ENCODE measurements around the gene KRTAP5-9.
"Not testable (repeated sequence)": the region's sequence is repeated elsewhere in the genome, so short reads cannot be mapped to it uniquely, and the experiment has no call there.

The KRTAP5-9 gene

GRCh38 chr11:71534711-71535608 is 13.3 kb upstream of the KRTAP5-9 start:
- H3K4me1 ChIP-seq (ENCODE audit: control insufficient read depth, insufficient read depth, low read length); H3K9me3 ChIP-seq (ENCODE audit: control insufficient read depth, insufficient read depth, low read length); H3K4me3 ChIP-seq (ENCODE audit: low read length); H3K27me3 ChIP-seq (ENCODE audit: control insufficient read depth, insufficient read depth, low read length); H3K36me3 ChIP-seq (ENCODE audit: control insufficient read depth, insufficient read depth, low read length); H3K27ac ChIP-seq (ENCODE audit: low read length); DNase-seq (ENCODE audit: low read depth, low spot score): not testable (repeated sequence)
- WGBS (ENCODE audit: insufficient coverage, insufficient read length): no CpG with 5 or more reads among the region's 17 CpGs

- H3K27me3 ChIP-seq (ENCODE audit: control insufficient read depth, insufficient read depth, low read length): no peaks in the 10 kb centered on the region
- H3K4me3 ChIP-seq (ENCODE audit: low read length): no peak overlapping the region
- no peaks in the 10 kb centered on the region for H3K9me3 ChIP-seq (ENCODE audit: control insufficient read depth, insufficient read depth, low read length)
- no peak overlapping the region for H3K27ac ChIP-seq (ENCODE audit: low read length)
- DNase-seq (ENCODE audit: low read depth, low spot score): no peak
- H3K4me1 ChIP-seq (ENCODE audit: control insufficient read depth, insufficient read depth, low read length): no peaks in the 10 kb centered on the region
- no peaks in the 10 kb centered on the region for H3K36me3 ChIP-seq (ENCODE audit: control insufficient read depth, insufficient read depth, low read length)
- no CpG with 5 or more reads among the region's 9 CpGs for WGBS (ENCODE audit: insufficient coverage, insufficient read length)
Measured at GRCh38 chr11:71535825-71536224, 12.4 kb upstream of the KRTAP5-9 start.

GRCh38 chr11:71537537-71537936 is 10.7 kb upstream of the KRTAP5-9 start:
- Histone ChIP-seq H3K27ac (ENCODE audit: low read length) (no peak overlapping the region), H3K27me3 (ENCODE audit: control insufficient read depth, insufficient read depth, low read length) (no peaks in the 10 kb centered on the region), H3K4me3 (ENCODE audit: low read length) (no peak overlapping the region), H3K4me1 (ENCODE audit: control insufficient read depth, insufficient read depth, low read length) (no peaks in the 10 kb centered on the region), H3K36me3 (ENCODE audit: control insufficient read depth, insufficient read depth, low read length) (no peaks in the 10 kb centered on the region), H3K9me3 (ENCODE audit: control insufficient read depth, insufficient read depth, low read length) (no peaks in the 10 kb centered on the region)
- WGBS (ENCODE audit: insufficient coverage, insufficient read length): no CpG with 5 or more reads among the region's 9 CpGs
- no peak for DNase-seq (ENCODE audit: low read depth, low spot score)

- H3K27ac ChIP-seq (ENCODE audit: low read length); H3K4me1 ChIP-seq (ENCODE audit: control insufficient read depth, insufficient read depth, low read length); DNase-seq (ENCODE audit: low read depth, low spot score); H3K36me3 ChIP-seq (ENCODE audit: control insufficient read depth, insufficient read depth, low read length); H3K4me3 ChIP-seq (ENCODE audit: low read length); H3K9me3 ChIP-seq (ENCODE audit: control insufficient read depth, insufficient read depth, low read length); H3K27me3 ChIP-seq (ENCODE audit: control insufficient read depth, insufficient read depth, low read length): not testable (repeated sequence)
- no CpG with 5 or more reads among the region's 4 CpGs for WGBS (ENCODE audit: insufficient coverage, insufficient read length)
Measured at GRCh38 chr11:71537977-71538665, 10.1 kb upstream of the KRTAP5-9 start, which contains the start of gene KRTAP5-8. KRTAP5-8 (plus strand) TSS chr11:71538025; CDS start chr11:71538056, 31 bp downstream.

GRCh38 chr11:71538666-71538990 is 9.6 kb upstream of the KRTAP5-9 start:
- H3K4me1 ChIP-seq (ENCODE audit: control insufficient read depth, insufficient read depth, low read length): no peaks in the 10 kb centered on the region
- DNase-seq (ENCODE audit: low read depth, low spot score): no peak
- WGBS (ENCODE audit: insufficient coverage, insufficient read length): no CpG with 5 or more reads among the region's 4 CpGs
- no peaks in the 10 kb centered on the region for H3K9me3 ChIP-seq (ENCODE audit: control insufficient read depth, insufficient read depth, low read length)
- no peaks in the 10 kb centered on the region for H3K27me3 ChIP-seq (ENCODE audit: control insufficient read depth, insufficient read depth, low read length)
- H3K4me3 ChIP-seq (ENCODE audit: low read length): no peak overlapping the region
- H3K27ac ChIP-seq (ENCODE audit: low read length): no peak overlapping the region
- no peaks in the 10 kb centered on the region for H3K36me3 ChIP-seq (ENCODE audit: control insufficient read depth, insufficient read depth, low read length)

GRCh38 chr11:71539017-71539416 is 9.2 kb upstream of the KRTAP5-9 start:
- Histone ChIP-seq H3K27me3 (ENCODE audit: control insufficient read depth, insufficient read depth, low read length) (no peaks in the 10 kb centered on the region), H3K4me1 (ENCODE audit: control insufficient read depth, insufficient read depth, low read length) (no peaks in the 10 kb centered on the region), H3K27ac (ENCODE audit: low read length) (no peak overlapping the region), H3K9me3 (ENCODE audit: control insufficient read depth, insufficient read depth, low read length) (no peaks in the 10 kb centered on the region), H3K36me3 (ENCODE audit: control insufficient read depth, insufficient read depth, low read length) (no peaks in the 10 kb centered on the region), H3K4me3 (ENCODE audit: low read length) (no peak overlapping the region)
- DNase-seq (ENCODE audit: low read depth, low spot score): no peak
- no CpG with 5 or more reads among the region's 11 CpGs for WGBS (ENCODE audit: insufficient coverage, insufficient read length)

- not testable (repeated sequence) for DNase-seq (ENCODE audit: low read depth, low spot score); H3K4me1 ChIP-seq (ENCODE audit: control insufficient read depth, insufficient read depth, low read length); H3K27me3 ChIP-seq (ENCODE audit: control insufficient read depth, insufficient read depth, low read length); H3K9me3 ChIP-seq (ENCODE audit: control insufficient read depth, insufficient read depth, low read length); H3K36me3 ChIP-seq (ENCODE audit: control insufficient read depth, insufficient read depth, low read length); H3K4me3 ChIP-seq (ENCODE audit: low read length); H3K27ac ChIP-seq (ENCODE audit: low read length)
- no CpG with 5 or more reads among the region's 11 CpGs for WGBS (ENCODE audit: insufficient coverage, insufficient read length)
Measured at GRCh38 chr11:71539971-71540370, 8.2 kb upstream of the KRTAP5-9 start.

- no CpG with 5 or more reads among the region's 9 CpGs for WGBS (ENCODE audit: insufficient coverage, insufficient read length)
- not testable (repeated sequence) for H3K27ac ChIP-seq (ENCODE audit: low read length); H3K4me3 ChIP-seq (ENCODE audit: low read length); H3K27me3 ChIP-seq (ENCODE audit: control insufficient read depth, insufficient read depth, low read length); DNase-seq (ENCODE audit: low read depth, low spot score); H3K4me1 ChIP-seq (ENCODE audit: control insufficient read depth, insufficient read depth, low read length); H3K9me3 ChIP-seq (ENCODE audit: control insufficient read depth, insufficient read depth, low read length); H3K36me3 ChIP-seq (ENCODE audit: control insufficient read depth, insufficient read depth, low read length)
Measured at GRCh38 chr11:71540521-71541304, 7.5 kb upstream of the KRTAP5-9 start.

GRCh38 chr11:71542382-71542781 is 5.8 kb upstream of the KRTAP5-9 start:
- H3K4me3 ChIP-seq (ENCODE audit: low read length): no peak overlapping the region
- no peaks in the 10 kb centered on the region for H3K4me1 ChIP-seq (ENCODE audit: control insufficient read depth, insufficient read depth, low read length)
- H3K27ac ChIP-seq (ENCODE audit: low read length): no peak overlapping the region
- DNase-seq (ENCODE audit: low read depth, low spot score): no peak
- H3K36me3 ChIP-seq (ENCODE audit: control insufficient read depth, insufficient read depth, low read length): no peaks in the 10 kb centered on the region
- no CpG with 5 or more reads among the region's 7 CpGs for WGBS (ENCODE audit: insufficient coverage, insufficient read length)
- no peaks in the 10 kb centered on the region for H3K27me3 ChIP-seq (ENCODE audit: control insufficient read depth, insufficient read depth, low read length)
- H3K9me3 ChIP-seq (ENCODE audit: control insufficient read depth, insufficient read depth, low read length): no peaks in the 10 kb centered on the region

Data from iPS DF 6.9 (cell line).